CD1c-positive myeloid dendritic cell (primary cell): Measurements from ENCODE around the gene CHD9.
"Not testable (repeated sequence)": the region's sequence is repeated elsewhere in the genome, so short reads cannot be mapped to it uniquely, and the experiment has no call there.

Source experiments
- DNase-seq: peaks from one replicate; pipeline ENCODE4 v3.0.0-alpha.2; 2016; ENCODE audit errors: extremely low spot score

The CHD9 gene

GRCh38 chr16:53054670-53055485 lies at the start of gene CHD9:
TSS of gene CHD9 (plus strand) at chr16:53054991. CDS start at chr16:53156090, 101,099 bp downstream.
- DNase-seq: peak; percentile 95

- no peak for DNase-seq
Observed at GRCh38 chr16:53007095-53007494, 47.7 kb upstream of the CHD9 start.

- no peak for DNase-seq
Observed at GRCh38 chr16:53014287-53014686, 40.5 kb upstream of the CHD9 start.

GRCh38 chr16:53018834-53019416 lies 35.9 kb upstream of the CHD9 start:
- no peak for DNase-seq

- DNase-seq: peak; percentile 56
Observed at GRCh38 chr16:53022374-53022773, 32.4 kb upstream of the CHD9 start.

- DNase-seq: peak; percentile 79
Observed at GRCh38 chr16:53024045-53024444, 30.7 kb upstream of the CHD9 start.

GRCh38 chr16:53029971-53030370 lies 24.8 kb upstream of the CHD9 start:
- DNase-seq: no peak

GRCh38 chr16:53031323-53031942 lies 23.4 kb upstream of the CHD9 start:
- no peak for DNase-seq

- no peak for DNase-seq
Observed at GRCh38 chr16:53034306-53034705, 20.5 kb upstream of the CHD9 start.

- DNase-seq: no peak
Observed at GRCh38 chr16:53035176-53035942, 19.4 kb upstream of the CHD9 start.

GRCh38 chr16:53036066-53036465 lies 18.7 kb upstream of the CHD9 start:
- DNase-seq: no peak

GRCh38 chr16:53036711-53037110 lies 18.1 kb upstream of the CHD9 start:
- not testable (repeated sequence) for DNase-seq

- DNase-seq: no peak
Observed at GRCh38 chr16:53040788-53041187, 14.0 kb upstream of the CHD9 start.

- peak; percentile 42 for DNase-seq
Observed at GRCh38 chr16:53041320-53042051, 13.3 kb upstream of the CHD9 start.

GRCh38 chr16:53042235-53042701 lies 12.5 kb upstream of the CHD9 start:
- DNase-seq: no peak

GRCh38 chr16:53043428-53043831 lies 11.4 kb upstream of the CHD9 start:
- no peak for DNase-seq

GRCh38 chr16:53043986-53044601 lies 10.7 kb upstream of the CHD9 start:
- no peak for DNase-seq

- no peak for DNase-seq
Observed at GRCh38 chr16:53045341-53046220, 9.2 kb upstream of the CHD9 start.

GRCh38 chr16:53047515-53047914 lies 7.3 kb upstream of the CHD9 start:
- not testable (repeated sequence) for DNase-seq
